GM13977 (cell line): ENCODE measurements around the gene TRIM67.

Experiments
- DNase-seq: peaks from one replicate; pipeline ENCODE4 v3.0.0; 2012; ENCODE audit warnings: low spot score
- CTCF ChIP-seq: IDR thresholded peaks from 2 replicates; pipeline ENCODE4 v1.5.1; 2012; ENCODE audit warnings: mild to moderate bottlenecking, control low read depth; ENCODE audit not compliant: insufficient read depth; ENCODE audit errors: extremely low read depth, missing control alignments
- in situ Hi-C: fragments of 300-500 bp; cut with MboI; formaldehyde crosslinking; loops from one replicate; pipeline ENCODE4 v1.12.0; 2022; ENCODE audit warnings: low sequenced_read_pairs, low pct_unique_long_range_greater_than_20kb, mixed read lengths, inconsistent platforms; ENCODE audit not compliant: unreplicated experiment

The TRIM67 gene

GRCh38 chr1:231161667-231162296 lies at the start of gene TRIM67:
Gene TRIM67 (plus strand): TSS chr1:231162058. CDS start chr1:231162970, 912 bp downstream.
- TF ChIP-seq CTCF: no peak
- peak; percentile 62 for DNase-seq
- in situ Hi-C loops: no loop called here

DNA sequence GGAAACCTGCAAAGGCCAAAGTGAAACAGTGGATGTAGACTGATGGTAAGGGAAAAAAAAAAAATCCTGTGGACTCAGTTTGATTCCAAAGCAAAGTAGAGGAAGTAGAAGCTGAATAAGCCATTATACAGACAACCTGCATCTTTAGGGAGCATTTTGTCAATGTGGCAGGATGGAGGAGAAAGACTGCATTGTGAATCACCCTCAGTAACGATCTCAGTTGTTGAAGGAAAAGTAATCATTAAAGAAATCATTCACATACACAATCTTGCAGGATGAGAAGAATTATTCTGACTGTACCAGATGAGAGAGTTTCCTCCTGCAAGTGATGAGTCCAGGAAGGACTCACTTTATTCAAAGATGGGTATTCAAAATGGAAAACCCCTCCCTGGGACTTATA lies 45.1 kb upstream of the TRIM67 start:
- DNase-seq: no peak
- TF ChIP-seq CTCF: no peak
- in situ Hi-C loops: no loop called here

DNA sequence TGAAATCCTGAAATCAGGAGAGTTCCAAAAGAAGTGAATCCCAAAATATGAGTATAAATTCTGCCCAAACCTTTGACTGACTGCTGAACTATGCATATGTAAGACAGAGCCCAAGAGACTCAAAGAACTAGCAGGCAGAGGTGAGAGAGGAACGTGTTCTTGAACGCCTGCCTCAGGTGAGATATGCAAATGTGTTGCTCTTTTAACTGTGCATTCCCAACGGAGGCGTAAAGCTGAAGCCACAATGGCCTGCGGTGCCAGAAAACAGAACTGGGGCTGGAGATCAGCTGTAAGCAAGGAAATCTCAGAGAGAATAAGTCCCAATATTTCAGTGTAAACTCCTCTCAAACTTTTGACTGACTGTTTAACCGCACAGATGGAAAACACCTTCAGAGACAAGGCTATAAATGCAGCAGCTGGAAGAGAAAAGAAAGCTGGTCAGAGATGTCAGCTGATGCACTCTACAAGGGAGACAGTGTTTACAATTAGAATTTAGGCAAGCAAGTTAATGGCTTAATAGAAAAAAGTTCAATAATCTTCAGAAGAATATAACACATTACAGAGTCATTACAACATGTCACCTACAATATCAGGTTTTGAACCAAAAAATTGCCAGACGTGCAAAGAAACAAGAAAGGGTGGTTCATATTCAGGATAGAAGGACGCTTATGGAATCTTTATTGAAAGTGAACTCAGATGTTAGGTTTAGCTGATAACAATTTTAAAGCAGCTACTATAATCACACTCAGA lies 43.0 kb upstream of the TRIM67 start:
- in situ Hi-C loops: no loop called here

GRCh38 chr1:231121533-231121932 lies 40.3 kb upstream of the TRIM67 start:
- in situ Hi-C loops: no loop called here
- no peak for TF ChIP-seq CTCF
- DNase-seq: no peak

More for the DNA sequence above, 43.0 kb upstream of the TRIM67 start:
- no peak for TF ChIP-seq CTCF
- DNase-seq: no peak

DNA sequence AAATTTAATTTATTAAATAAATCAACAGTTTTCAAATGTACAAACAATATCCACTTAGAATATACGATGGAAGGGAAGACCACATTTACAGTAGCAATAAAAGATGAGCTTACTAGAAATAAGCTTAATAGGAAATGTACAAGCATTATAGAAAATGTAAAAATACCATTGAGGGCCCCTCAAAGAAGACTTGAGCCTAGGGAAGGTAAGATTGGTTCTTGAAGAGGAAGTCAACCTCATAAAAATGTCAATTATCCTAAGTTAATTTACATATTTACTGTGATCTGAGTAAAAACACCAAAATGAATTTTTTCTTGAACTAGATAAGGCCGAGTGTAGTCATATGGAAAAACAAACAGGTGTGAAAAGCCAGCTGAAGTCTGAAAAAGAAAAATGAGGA lies 39.7 kb upstream of the TRIM67 start:
- DNase-seq: no peak
- TF ChIP-seq CTCF: no peak
- in situ Hi-C loops: no loop called here

DNA sequence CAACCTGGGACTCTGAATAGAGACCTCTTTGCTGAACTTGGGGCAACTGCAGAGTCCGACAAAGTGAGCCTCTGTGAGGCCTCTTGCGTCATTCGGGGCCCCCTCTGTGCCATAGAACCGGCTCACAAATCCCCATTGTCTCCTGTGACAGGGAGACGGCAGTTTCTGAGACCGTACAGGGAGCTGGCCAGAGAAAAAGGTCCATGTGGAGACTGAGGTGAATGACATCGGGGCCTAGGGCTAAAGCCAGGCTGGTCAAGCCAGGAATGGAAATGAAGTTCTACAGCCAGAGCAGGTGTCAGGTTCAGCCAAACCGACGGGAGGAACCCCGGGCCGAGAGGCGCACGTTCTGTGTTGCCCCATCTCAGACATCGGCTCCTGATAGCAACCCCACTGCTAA lies 37.1 kb upstream of the TRIM67 start:
- TF ChIP-seq CTCF: no peak
- no peak for DNase-seq
- in situ Hi-C loops: no loop called here
